HEK293 (cell line): ENCODE results near the gene PCID2.

Source experiments
- BCL11A ChIP-seq: fragments of 450-650 bp; formaldehyde crosslinking; IDR thresholded peaks from 2 replicates; pipeline ENCODE4 v1.5.1; 2016; ENCODE audit warnings: low read depth, missing biosample characterization, missing genetic modification characterization
- REPIN1 ChIP-seq: fragments of 450-650 bp; formaldehyde crosslinking; IDR thresholded peaks from 2 replicates; pipeline ENCODE4 v1.5.1; 2017; ENCODE audit warnings: missing biosample characterization, missing genetic modification characterization, low read depth
- ZNF274 ChIP-seq, 2 experiments: fragments of 200-500 bp in 1 of 2; fragments of 450-650 bp in 1 of 2; sonication (Bioruptor generic) in 1 of 2; formaldehyde crosslinking in 1 of 2; IDR thresholded peaks; 2 replicates each; pipeline versions ENCODE4 v1.5.1 to v1.6.1; 2014 to 2016; ENCODE audit warnings: borderline replicate concordance in 1 of 2, inconsistent platforms in 1 of 2, low read length in 1 of 2, missing biosample characterization in 1 of 2, missing genetic modification characterization in 1 of 2
- ZNF747 ChIP-seq: fragments of 450-650 bp; formaldehyde crosslinking; IDR thresholded peaks from 2 replicates; pipeline ENCODE4 v1.5.1; 2016; ENCODE audit warnings: missing biosample characterization, missing genetic modification characterization
- ZXDB ChIP-seq: fragments of 450-650 bp; formaldehyde crosslinking; IDR thresholded peaks from 2 replicates; pipeline ENCODE4 v1.5.1; 2016; ENCODE audit warnings: missing biosample characterization, missing genetic modification characterization
- TF ChIP-seq, protein P1 (sequence below): fragments of 450-650 bp; formaldehyde crosslinking; IDR thresholded peaks from 2 replicates; pipeline ENCODE4 v1.5.1; 2016; ENCODE audit warnings: missing biosample characterization, missing genetic modification characterization
- TF ChIP-seq, protein P2 (sequence below): fragments of 450-650 bp; formaldehyde crosslinking; IDR thresholded peaks from 2 replicates; pipeline ENCODE4 v1.5.1; 2016; ENCODE audit warnings: missing biosample characterization, missing genetic modification characterization
- TF ChIP-seq, protein P3 (sequence below): fragments of 450-650 bp; formaldehyde crosslinking; IDR thresholded peaks from 2 replicates; pipeline ENCODE4 v1.5.1; 2016; ENCODE audit warnings: missing biosample characterization, missing genetic modification characterization, borderline replicate concordance

DNA sequence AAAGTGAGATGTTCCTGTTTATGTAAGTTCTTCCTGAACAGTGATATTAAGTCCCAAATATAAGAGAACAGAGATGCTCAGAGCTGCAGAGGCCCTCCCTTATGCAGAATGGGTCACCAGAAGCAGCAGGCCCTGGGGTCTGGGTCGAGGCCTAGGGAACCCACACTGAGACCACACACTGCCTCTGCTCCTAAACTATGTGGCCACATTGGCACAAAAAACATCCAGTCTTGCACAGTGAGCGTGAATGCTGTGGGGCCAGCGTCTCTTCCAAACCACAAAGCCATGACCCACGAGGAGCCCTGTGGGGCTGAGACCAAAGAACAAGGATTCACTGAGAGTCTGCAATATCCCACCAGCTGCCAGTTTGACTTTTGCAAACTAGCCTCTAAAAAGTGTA, 26.4 kb downstream of the PCID2 start:
- TF ChIP-seq ZXDB, result no peak
- TF ChIP-seq ZNF274 (IDR thresholded peaks at IDR 0.05; ENCODE audit: low read length), result no peak
- TF ChIP-seq ZNF274 (tag by site-specific recombination; IDR thresholded peaks at IDR 0.05; ENCODE audit: borderline replicate concordance), result no peak
- TF ChIP-seq, protein P1, sequence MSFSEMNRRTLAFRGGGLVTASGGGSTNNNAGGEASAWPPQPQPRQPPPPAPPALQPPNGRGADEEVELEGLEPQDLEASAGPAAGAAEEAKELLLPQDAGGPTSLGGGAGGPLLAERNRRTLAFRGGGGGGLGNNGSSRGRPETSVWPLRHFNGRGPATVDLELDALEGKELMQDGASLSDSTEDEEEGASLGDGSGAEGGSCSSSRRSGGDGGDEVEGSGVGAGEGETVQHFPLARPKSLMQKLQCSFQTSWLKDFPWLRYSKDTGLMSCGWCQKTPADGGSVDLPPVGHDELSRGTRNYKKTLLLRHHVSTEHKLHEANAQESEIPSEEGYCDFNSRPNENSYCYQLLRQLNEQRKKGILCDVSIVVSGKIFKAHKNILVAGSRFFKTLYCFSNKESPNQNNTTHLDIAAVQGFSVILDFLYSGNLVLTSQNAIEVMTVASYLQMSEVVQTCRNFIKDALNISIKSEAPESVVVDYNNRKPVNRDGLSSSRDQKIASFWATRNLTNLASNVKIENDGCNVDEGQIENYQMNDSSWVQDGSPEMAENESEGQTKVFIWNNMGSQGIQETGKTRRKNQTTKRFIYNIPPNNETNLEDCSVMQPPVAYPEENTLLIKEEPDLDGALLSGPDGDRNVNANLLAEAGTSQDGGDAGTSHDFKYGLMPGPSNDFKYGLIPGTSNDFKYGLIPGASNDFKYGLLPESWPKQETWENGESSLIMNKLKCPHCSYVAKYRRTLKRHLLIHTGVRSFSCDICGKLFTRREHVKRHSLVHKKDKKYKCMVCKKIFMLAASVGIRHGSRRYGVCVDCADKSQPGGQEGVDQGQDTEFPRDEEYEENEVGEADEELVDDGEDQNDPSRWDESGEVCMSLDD (tag by site-specific recombination), result no peak
- no peak for TF ChIP-seq REPIN1 (tag by site-specific recombination)
- TF ChIP-seq, protein P2, sequence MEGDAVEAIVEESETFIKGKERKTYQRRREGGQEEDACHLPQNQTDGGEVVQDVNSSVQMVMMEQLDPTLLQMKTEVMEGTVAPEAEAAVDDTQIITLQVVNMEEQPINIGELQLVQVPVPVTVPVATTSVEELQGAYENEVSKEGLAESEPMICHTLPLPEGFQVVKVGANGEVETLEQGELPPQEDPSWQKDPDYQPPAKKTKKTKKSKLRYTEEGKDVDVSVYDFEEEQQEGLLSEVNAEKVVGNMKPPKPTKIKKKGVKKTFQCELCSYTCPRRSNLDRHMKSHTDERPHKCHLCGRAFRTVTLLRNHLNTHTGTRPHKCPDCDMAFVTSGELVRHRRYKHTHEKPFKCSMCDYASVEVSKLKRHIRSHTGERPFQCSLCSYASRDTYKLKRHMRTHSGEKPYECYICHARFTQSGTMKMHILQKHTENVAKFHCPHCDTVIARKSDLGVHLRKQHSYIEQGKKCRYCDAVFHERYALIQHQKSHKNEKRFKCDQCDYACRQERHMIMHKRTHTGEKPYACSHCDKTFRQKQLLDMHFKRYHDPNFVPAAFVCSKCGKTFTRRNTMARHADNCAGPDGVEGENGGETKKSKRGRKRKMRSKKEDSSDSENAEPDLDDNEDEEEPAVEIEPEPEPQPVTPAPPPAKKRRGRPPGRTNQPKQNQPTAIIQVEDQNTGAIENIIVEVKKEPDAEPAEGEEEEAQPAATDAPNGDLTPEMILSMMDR, result no peak
- no peak for TF ChIP-seq BCL11A (tag by site-specific recombination)
- TF ChIP-seq ZNF747 (tag by site-specific recombination), result no peak
- TF ChIP-seq, protein P3, sequence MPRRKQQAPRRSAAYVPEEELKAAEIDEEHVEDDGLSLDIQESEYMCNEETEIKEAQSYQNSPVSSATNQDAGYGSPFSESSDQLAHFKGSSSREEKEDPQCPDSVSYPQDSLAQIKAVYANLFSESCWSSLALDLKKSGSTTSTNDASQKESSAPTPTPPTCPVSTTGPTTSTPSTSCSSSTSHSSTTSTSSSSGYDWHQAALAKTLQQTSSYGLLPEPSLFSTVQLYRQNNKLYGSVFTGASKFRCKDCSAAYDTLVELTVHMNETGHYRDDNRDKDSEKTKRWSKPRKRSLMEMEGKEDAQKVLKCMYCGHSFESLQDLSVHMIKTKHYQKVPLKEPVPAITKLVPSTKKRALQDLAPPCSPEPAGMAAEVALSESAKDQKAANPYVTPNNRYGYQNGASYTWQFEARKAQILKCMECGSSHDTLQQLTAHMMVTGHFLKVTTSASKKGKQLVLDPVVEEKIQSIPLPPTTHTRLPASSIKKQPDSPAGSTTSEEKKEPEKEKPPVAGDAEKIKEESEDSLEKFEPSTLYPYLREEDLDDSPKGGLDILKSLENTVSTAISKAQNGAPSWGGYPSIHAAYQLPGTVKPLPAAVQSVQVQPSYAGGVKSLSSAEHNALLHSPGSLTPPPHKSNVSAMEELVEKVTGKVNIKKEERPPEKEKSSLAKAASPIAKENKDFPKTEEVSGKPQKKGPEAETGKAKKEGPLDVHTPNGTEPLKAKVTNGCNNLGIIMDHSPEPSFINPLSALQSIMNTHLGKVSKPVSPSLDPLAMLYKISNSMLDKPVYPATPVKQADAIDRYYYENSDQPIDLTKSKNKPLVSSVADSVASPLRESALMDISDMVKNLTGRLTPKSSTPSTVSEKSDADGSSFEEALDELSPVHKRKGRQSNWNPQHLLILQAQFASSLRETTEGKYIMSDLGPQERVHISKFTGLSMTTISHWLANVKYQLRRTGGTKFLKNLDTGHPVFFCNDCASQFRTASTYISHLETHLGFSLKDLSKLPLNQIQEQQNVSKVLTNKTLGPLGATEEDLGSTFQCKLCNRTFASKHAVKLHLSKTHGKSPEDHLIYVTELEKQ (tag by site-specific recombination), result no peak
